Cerebellar cortex (tissue), 1 donor: Measurements from ENCODE around the gene PTGR3.

Experiments used
- DNase-seq: peaks from one replicate; pipeline ENCODE4 v3.0.0-alpha.2; 2015; ENCODE audit warnings: low spot score

The PTGR3 gene

GRCh38 chr18:75169411-75169810, 39.5 kb downstream of the PTGR3 start:
- no peak for DNase-seq

- no peak for DNase-seq
Observed at GRCh38 chr18:75168619-75169018, 40.3 kb downstream of the PTGR3 start.

- peak; percentile 20 for DNase-seq
Observed at GRCh38 chr18:75167759-75168618, 41.0 kb downstream of the PTGR3 start.

GRCh38 chr18:75167137-75167536, 41.8 kb downstream of the PTGR3 start:
- DNase-seq, result no peak

GRCh38 chr18:75165926-75166325, 43.0 kb downstream of the PTGR3 start:
- no peak for DNase-seq

GRCh38 chr18:75164479-75164878, 44.5 kb downstream of the PTGR3 start:
- DNase-seq, result no peak

- no peak for DNase-seq
Observed at GRCh38 chr18:75163736-75164135, 45.2 kb downstream of the PTGR3 start.

GRCh38 chr18:75162978-75163377, 46.0 kb downstream of the PTGR3 start:
- DNase-seq, result no peak

GRCh38 chr18:75162467-75162866, 46.5 kb downstream of the PTGR3 start:
- DNase-seq, result no peak

- DNase-seq, result peak; percentile 40
Observed at GRCh38 chr18:75161256-75162028, 47.5 kb downstream of the PTGR3 start.

GRCh38 chr18:75160364-75160763, 48.6 kb downstream of the PTGR3 start:
- DNase-seq, result peak; percentile 21

- DNase-seq, result no peak
Observed at GRCh38 chr18:75159646-75160356, 49.1 kb downstream of the PTGR3 start.

GRCh38 chr18:75159238-75159518, 49.8 kb downstream of the PTGR3 start:
- no peak for DNase-seq
